ENCODE data around the gene EFCAB3. TPM values are rescaled to one million over a fixed set of nuclear protein-coding genes. Genes with fewer than 3 reads are reported as not detected.

EFCAB3 gene
- not detected in 2 replicates for total RNA-seq

GRCh38 chr17:62380253-62380652 is at the start of gene EFCAB3:
EFCAB3 (plus strand) TSS chr17:62380553; CDS start chr17:62382980, 2,427 bp downstream.

GRCh38 chr17:62423647-62424461 is 43.5 kb downstream of the EFCAB3 start, which contains the start of gene METTL2A:
METTL2A (plus strand) TSS chr17:62423897; CDS start chr17:62423903, 6 bp downstream.

Other genes with a start within 250 kb of the EFCAB3 start
- gene METTL2A, start 43.3 kb downstream of the EFCAB3 start, total RNA-seq = 24.4 and 26.5 TPM in 2 replicates
- gene TLK2, start 98.3 kb downstream of the EFCAB3 start, total RNA-seq = 67.4 and 81.3 TPM in 2 replicates
- 208 and 563 TPM in 2 replicates for gene MRC2, start 247.1 kb downstream of the EFCAB3 start, total RNA-seq